BE2C (cell line): ENCODE measurements around the gene SEC16A.

Experiments used
- DNase-seq: peaks from one replicate; pipeline ENCODE4 v3.0.0-alpha.2; 2020
- H3K27me3 ChIP-seq: fragments of 250-450 bp; sonication (Bioruptor Pico); 2 replicates; pipeline ENCODE4 v1.5.1; 2020; ENCODE audit warnings: mild to moderate bottlenecking
- H3K36me3 ChIP-seq: fragments of 250-450 bp; sonication (Bioruptor Pico); 2 replicates; pipeline ENCODE4 v1.5.1; 2020; ENCODE audit warnings: mild to moderate bottlenecking
- H3K4me1 ChIP-seq: fragments of 250-450 bp; sonication (Bioruptor Pico); 2 replicates; pipeline ENCODE4 v1.5.1; 2020
- H3K4me3 ChIP-seq: 2 replicates; pipeline ENCODE4 v1.5.1; 2011; ENCODE audit warnings: low read depth, low read length
- H3K9me3 ChIP-seq: fragments of 250-450 bp; sonication (Bioruptor Pico); 2 replicates; pipeline ENCODE4 v1.5.1; 2020
- TF ChIP-seq, protein P1 (sequence below): IDR thresholded peaks from 2 replicates; pipeline ENCODE4 v1.5.1; 2012; ENCODE audit warnings: mild to moderate bottlenecking, low read depth, low read length

Gene SEC16A

GRCh38 chr9:136494531-136495215 lies 11.8 kb upstream of the SEC16A start:
- H3K27me3 ChIP-seq = peaks cover 3% of the 10 kb centered on the region; the same call in 1 of the 2 replicates
- TF ChIP-seq, protein P1, sequence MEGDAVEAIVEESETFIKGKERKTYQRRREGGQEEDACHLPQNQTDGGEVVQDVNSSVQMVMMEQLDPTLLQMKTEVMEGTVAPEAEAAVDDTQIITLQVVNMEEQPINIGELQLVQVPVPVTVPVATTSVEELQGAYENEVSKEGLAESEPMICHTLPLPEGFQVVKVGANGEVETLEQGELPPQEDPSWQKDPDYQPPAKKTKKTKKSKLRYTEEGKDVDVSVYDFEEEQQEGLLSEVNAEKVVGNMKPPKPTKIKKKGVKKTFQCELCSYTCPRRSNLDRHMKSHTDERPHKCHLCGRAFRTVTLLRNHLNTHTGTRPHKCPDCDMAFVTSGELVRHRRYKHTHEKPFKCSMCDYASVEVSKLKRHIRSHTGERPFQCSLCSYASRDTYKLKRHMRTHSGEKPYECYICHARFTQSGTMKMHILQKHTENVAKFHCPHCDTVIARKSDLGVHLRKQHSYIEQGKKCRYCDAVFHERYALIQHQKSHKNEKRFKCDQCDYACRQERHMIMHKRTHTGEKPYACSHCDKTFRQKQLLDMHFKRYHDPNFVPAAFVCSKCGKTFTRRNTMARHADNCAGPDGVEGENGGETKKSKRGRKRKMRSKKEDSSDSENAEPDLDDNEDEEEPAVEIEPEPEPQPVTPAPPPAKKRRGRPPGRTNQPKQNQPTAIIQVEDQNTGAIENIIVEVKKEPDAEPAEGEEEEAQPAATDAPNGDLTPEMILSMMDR = no peak
- DNase-seq = no peak
- H3K4me3 ChIP-seq = no peak overlapping the region
- no peaks in the 10 kb centered on the region for H3K9me3 ChIP-seq
- H3K4me1 ChIP-seq = no peaks in the 10 kb centered on the region; the same call in 1 of the 2 replicates
- no peaks in the 10 kb centered on the region for H3K36me3 ChIP-seq

GRCh38 chr9:136494012-136494411 lies 11.2 kb upstream of the SEC16A start:
- Histone ChIP-seq H3K36me3 (no peaks in the 10 kb centered on the region), H3K9me3 (no peaks in the 10 kb centered on the region), H3K4me1 (no peaks in the 10 kb centered on the region; the same call in 1 of the 2 replicates), H3K27me3 (no peaks in the 10 kb centered on the region), H3K4me3 (no peak overlapping the region)
- no peak for DNase-seq
- TF ChIP-seq, protein P1 = no peak

DNA sequence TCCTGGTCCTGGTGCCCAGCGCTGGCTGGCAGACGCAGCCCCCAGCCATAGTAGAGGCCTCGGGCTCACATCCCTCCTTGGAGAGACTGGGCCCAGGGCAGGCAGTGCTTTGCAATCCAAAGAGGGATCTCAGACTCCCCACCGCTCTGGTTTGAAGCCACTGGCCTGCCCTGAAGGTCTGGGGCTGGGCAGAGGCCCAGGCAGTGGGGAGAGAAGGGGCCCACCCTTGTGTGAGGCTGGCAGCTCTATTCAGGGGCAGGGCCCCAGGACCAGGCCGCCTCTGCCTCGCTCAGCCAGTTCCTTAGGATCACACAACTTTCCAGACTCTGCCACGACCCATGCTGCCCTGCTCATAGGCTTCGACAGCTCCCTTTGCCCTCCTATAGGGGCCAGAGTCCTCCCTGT lies 10.7 kb upstream of the SEC16A start:
- Histone ChIP-seq H3K4me3 (no peak overlapping the region), H3K4me1 (no peaks in the 10 kb centered on the region; the same call in 1 of the 2 replicates), H3K36me3 (no peaks in the 10 kb centered on the region), H3K9me3 (no peaks in the 10 kb centered on the region), H3K27me3 (no peaks in the 10 kb centered on the region)
- DNase-seq = no peak
- TF ChIP-seq, protein P1 = no peak

GRCh38 chr9:136492978-136493522 lies 10.2 kb upstream of the SEC16A start:
- TF ChIP-seq, protein P1 = no peak
- Histone ChIP-seq H3K4me1 (no peaks in the 10 kb centered on the region; the same call in 1 of the 2 replicates), H3K9me3 (no peaks in the 10 kb centered on the region), H3K27me3 (no peaks in the 10 kb centered on the region), H3K36me3 (no peaks in the 10 kb centered on the region), H3K4me3 (no peak overlapping the region)
- no peak for DNase-seq

DNA sequence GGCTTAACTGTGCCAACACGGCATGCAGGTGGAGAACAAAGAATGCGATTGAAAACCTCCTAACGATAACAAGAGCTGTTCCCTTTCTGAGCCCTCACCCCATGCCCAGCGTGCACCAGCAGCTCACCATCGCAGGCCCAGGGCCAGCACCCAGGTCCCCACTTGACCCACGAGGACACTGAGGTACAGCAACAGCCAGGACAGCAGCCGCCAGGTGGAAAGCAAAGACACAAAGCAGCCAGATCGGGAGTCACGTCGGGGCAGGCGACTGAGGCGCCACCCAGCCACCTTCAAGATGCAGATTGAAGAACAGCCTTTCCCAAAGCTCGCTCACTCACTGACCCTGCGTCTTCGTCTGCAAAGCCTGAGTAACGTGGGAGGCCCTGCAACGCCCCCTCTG lies 6.9 kb upstream of the SEC16A start:
- TF ChIP-seq, protein P1 = no peak
- H3K4me3 ChIP-seq = no peak overlapping the region
- DNase-seq = no peak

More for the DNA sequence above, 6.9 kb upstream of the SEC16A start:
- H3K4me1 ChIP-seq = no peaks in the 10 kb centered on the region; the same call in 1 of the 2 replicates
- H3K27me3 ChIP-seq = no peaks in the 10 kb centered on the region
- no peaks in the 10 kb centered on the region for H3K9me3 ChIP-seq
- H3K36me3 ChIP-seq = no peaks in the 10 kb centered on the region
